HEK293T (cell line): Measurements from ENCODE around the gene RBBP5.

Source experiments
- CTCF ChIA-PET: fragments of 350-600 bp; formaldehyde crosslinking; extraction: SDS; loops from one replicate; lab custom pipeline; 2021; ENCODE audit warnings: antibody characterized with exemption, inconsistent platforms; lab: Yijun Ruan, JAX
- POLR2A ChIA-PET: fragments of 350-600 bp; formaldehyde crosslinking; extraction: SDS; loops from one replicate; lab custom pipeline; 2020; ENCODE audit warnings: antibody characterized with exemption, inconsistent platforms; lab: Yijun Ruan, JAX
- DNase-seq: peaks from one replicate; pipeline ENCODE4 v3.0.0; 2012; ENCODE audit warnings: mixed read lengths; ENCODE audit errors: extremely low spot score
- ARNT ChIP-seq: fragments of 450-650 bp; IDR thresholded peaks from 2 replicates; pipeline ENCODE4 v1.6.1; 2017; ENCODE audit warnings: mild to moderate bottlenecking
- BHLHE40 ChIP-seq: fragments of 450-650 bp; IDR thresholded peaks from 2 replicates; pipeline ENCODE4 v1.6.1; 2016; ENCODE audit warnings: mild to moderate bottlenecking, moderate library complexity, borderline replicate concordance
- CTBP1 ChIP-seq: fragments of 450-650 bp; IDR thresholded peaks from 2 replicates; pipeline ENCODE4 v1.6.1; 2016; ENCODE audit warnings: borderline replicate concordance
- ELF4 ChIP-seq: fragments of 450-650 bp; IDR thresholded peaks from 2 replicates; pipeline ENCODE4 v1.6.1; 2017; ENCODE audit warnings: antibody characterized with exemption
- FOXA1 ChIP-seq: fragments of 450-650 bp; IDR thresholded peaks from 2 replicates; pipeline ENCODE4 v1.6.1; 2016; ENCODE audit warnings: mild to moderate bottlenecking
- FOXK2 ChIP-seq: fragments of 450-650 bp; IDR thresholded peaks from 2 replicates; pipeline ENCODE4 v1.6.1; 2016; ENCODE audit warnings: mild to moderate bottlenecking
- FOXM1 ChIP-seq: fragments of 450-650 bp; IDR thresholded peaks from 2 replicates; pipeline ENCODE4 v1.6.1; 2017; ENCODE audit warnings: mild to moderate bottlenecking, borderline replicate concordance
- HDGF ChIP-seq: fragments of 450-650 bp; IDR thresholded peaks from 2 replicates; pipeline ENCODE4 v1.6.1; 2017; ENCODE audit warnings: antibody characterized with exemption, borderline replicate concordance
- L3MBTL2 ChIP-seq: fragments of 450-650 bp; conservative IDR thresholded peaks from 2 replicates; pipeline ENCODE4 v1.6.1; 2016; ENCODE audit warnings: mild to moderate bottlenecking
- LEF1 ChIP-seq: fragments of 450-650 bp; IDR thresholded peaks from 2 replicates; pipeline ENCODE4 v1.6.1; 2017; ENCODE audit warnings: mild to moderate bottlenecking, borderline replicate concordance
- NFRKB ChIP-seq: fragments of 450-650 bp; IDR thresholded peaks from 2 replicates; pipeline ENCODE4 v1.6.1; 2016; ENCODE audit warnings: mild to moderate bottlenecking, moderate library complexity
- SP1 ChIP-seq: fragments of 450-650 bp; IDR thresholded peaks from 2 replicates; pipeline ENCODE4 v1.6.1; 2017
- SUZ12 ChIP-seq: fragments of 450-650 bp; IDR thresholded peaks from 2 replicates; pipeline ENCODE4 v1.6.1; 2016; ENCODE audit warnings: mild to moderate bottlenecking
- TARDBP ChIP-seq: fragments of 450-650 bp; IDR thresholded peaks from 2 replicates; pipeline ENCODE4 v1.6.1; 2016
- ZNF384 ChIP-seq: fragments of 450-650 bp; IDR thresholded peaks from 2 replicates; pipeline ENCODE4 v1.6.1; 2016
- TF ChIP-seq, protein P1 (sequence below): fragments of 450-650 bp; IDR thresholded peaks from 2 replicates; pipeline ENCODE4 v1.6.1; 2016

Gene RBBP5

GRCh38 chr1:205075642-205076155 is 46.1 kb downstream of the RBBP5 start:
- no peak for DNase-seq
- TF ChIP-seq ZNF384 (no peak), FOXM1 (no peak), ELF4 (no peak), CTBP1 (no peak), FOXK2 (no peak), LEF1 (no peak), TARDBP (no peak), NFRKB (no peak), L3MBTL2 (no peak), FOXA1 (no peak), HDGF (no peak), BHLHE40 (no peak), SUZ12 (no peak), SP1 (no peak), ARNT (no peak)
- TF ChIP-seq, protein P1, sequence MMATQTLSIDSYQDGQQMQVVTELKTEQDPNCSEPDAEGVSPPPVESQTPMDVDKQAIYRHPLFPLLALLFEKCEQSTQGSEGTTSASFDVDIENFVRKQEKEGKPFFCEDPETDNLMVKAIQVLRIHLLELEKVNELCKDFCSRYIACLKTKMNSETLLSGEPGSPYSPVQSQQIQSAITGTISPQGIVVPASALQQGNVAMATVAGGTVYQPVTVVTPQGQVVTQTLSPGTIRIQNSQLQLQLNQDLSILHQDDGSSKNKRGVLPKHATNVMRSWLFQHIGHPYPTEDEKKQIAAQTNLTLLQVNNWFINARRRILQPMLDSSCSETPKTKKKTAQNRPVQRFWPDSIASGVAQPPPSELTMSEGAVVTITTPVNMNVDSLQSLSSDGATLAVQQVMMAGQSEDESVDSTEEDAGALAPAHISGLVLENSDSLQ: no peak
- ChIA-PET CTCF (interaction anchor here (3.6 kb wide), 1 partner anchor 14 kb away, joined by 24 read pairs; no protein-coding TSS in a partner anchor), POLR2A (no interaction called here)

GRCh38 chr1:205074513-205074912 is 47.3 kb downstream of the RBBP5 start:
- ChIA-PET POLR2A (interaction anchor here (0.6 kb wide), 1 partner anchor 629 kb away, joined by 3 read pairs; no protein-coding TSS in a partner anchor), CTCF (interaction anchor here (3.6 kb wide), 1 partner anchor 13 kb away, joined by 24 read pairs; no protein-coding TSS in a partner anchor)
- DNase-seq: no peak
- TF ChIP-seq SP1: no peak
- no peak for TF ChIP-seq L3MBTL2
- no peak for TF ChIP-seq HDGF
- TF ChIP-seq SUZ12: no peak
- no peak for TF ChIP-seq BHLHE40
- TF ChIP-seq ZNF384: no peak
- no peak for TF ChIP-seq FOXM1
- TF ChIP-seq ARNT: no peak
- TF ChIP-seq NFRKB: no peak

DNA sequence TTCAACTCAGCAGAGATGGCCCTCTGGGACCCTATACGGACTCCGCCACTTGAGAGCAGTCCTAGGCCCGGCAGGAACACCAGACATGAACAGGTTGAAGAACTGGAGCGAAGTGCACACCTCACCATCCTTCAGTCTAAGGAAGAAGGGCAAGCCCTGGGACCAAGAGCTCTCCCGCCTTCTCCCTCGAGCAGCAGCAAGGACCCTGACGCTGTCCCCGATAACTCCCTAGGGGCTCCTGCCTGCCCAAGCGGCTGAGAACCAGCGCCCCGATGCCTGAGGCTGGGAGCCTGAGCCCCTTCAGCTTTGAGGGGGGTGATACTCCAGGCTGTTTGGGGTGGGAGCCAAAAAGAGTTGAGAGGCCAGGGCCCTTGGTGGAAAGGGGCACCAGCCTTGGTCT is 47.7 kb downstream of the RBBP5 start:
- no peak for DNase-seq
- TF ChIP-seq FOXK2 (no peak), FOXA1 (no peak), BHLHE40 (no peak), HDGF (no peak), ARNT (no peak)
- TF ChIP-seq, protein P1: no peak
- ChIA-PET CTCF (interaction anchor here (3.6 kb wide), 1 partner anchor 12 kb away, joined by 15 read pairs; no protein-coding TSS in a partner anchor), POLR2A (no interaction called here)

DNA sequence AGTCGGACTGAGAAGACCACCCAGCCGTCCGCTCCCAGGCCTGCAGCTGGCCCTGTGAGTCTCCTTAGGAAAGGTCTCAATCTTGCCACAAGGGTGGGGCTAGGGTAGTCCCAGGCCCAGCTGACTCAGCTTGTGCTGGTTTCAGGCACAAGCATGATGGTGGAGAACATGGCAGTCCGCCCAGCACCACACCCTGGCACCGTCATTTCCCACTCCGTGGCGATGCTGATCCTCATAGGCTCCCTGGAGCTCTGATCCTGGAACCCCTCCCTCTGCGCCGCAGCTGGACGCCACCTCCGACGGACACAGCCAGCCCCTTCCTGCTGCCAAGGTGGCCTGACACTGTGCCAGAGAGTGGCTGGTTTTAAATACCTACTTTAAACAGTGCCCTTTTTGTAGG is 48.3 kb downstream of the RBBP5 start:
- TF ChIP-seq SP1 (no peak), FOXK2 (no peak)
- no peak for DNase-seq
- ChIA-PET CTCF (interaction anchor here (3.6 kb wide), 1 partner anchor 12 kb away, joined by 15 read pairs; no protein-coding TSS in a partner anchor), POLR2A (no interaction called here)

GRCh38 chr1:205072881-205073280 is 48.9 kb downstream of the RBBP5 start:
- ChIA-PET CTCF (interaction anchor here (3.6 kb wide), 1 partner anchor 11 kb away, joined by 15 read pairs; no protein-coding TSS in a partner anchor), POLR2A (no interaction called here)
- TF ChIP-seq BHLHE40: no peak
- TF ChIP-seq SP1: no peak
- no peak for TF ChIP-seq FOXA1
- DNase-seq: no peak

DNA sequence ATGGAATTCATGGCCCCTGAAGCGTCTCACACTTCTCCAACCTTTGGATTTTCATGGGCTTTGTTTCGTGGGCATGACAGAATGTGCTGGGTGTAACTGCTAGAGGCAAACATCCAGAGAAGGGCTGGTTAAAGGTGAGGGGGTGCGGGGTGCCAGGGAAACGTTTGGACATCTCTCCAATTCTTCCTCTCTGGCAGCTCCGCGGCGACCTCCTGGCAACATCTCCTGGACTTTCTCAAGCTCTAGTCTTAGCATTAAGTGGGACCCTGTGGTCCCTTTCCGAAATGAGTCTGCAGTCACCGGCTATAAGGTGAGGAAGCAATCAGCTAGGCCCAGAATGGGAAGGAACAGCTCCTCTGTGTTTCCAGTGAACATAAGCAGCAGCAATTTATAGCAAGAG is 49.5 kb downstream of the RBBP5 start:
- ChIA-PET POLR2A (no interaction called here), CTCF (interaction anchor here (3.6 kb wide), 1 partner anchor 11 kb away, joined by 15 read pairs; no protein-coding TSS in a partner anchor)
- TF ChIP-seq LEF1: no peak
- no peak for DNase-seq

DNA sequence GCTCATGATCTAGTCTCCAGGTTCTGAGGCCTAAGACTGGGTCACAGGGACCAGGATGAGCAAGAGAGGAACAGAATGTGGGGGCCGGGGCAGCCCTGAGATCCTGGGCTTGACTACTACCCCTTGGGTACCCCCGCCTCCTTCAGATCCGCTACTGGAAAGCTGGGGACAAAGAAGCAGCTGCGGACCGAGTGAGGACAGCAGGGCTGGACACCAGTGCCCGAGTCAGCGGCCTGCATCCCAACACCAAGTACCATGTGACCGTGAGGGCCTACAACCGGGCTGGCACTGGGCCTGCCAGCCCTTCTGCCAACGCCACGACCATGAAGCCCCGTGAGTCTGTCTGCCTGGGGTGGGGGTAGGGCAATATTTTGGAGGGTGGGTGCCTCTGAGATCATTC is 50.0 kb downstream of the RBBP5 start:
- TF ChIP-seq SP1 (no peak), HDGF (no peak), FOXA1 (no peak), FOXK2 (no peak), LEF1 (no peak), BHLHE40 (no peak), CTBP1 (no peak), FOXM1 (no peak), L3MBTL2 (no peak), SUZ12 (no peak), NFRKB (no peak), ARNT (no peak), ELF4 (no peak), ZNF384 (no peak), TARDBP (no peak)
- DNase-seq: no peak
- POLR2A ChIA-PET: no interaction called here
- CTCF ChIA-PET: interaction anchor here (3.6 kb wide), 1 partner anchor 10 kb away, joined by 15 read pairs; no protein-coding TSS in a partner anchor

GRCh38 chr1:205071028-205071409 is 50.8 kb downstream of the RBBP5 start:
- no peak for DNase-seq
- POLR2A ChIA-PET: no interaction called here
- CTCF ChIA-PET: interaction anchor here (3.6 kb wide), 1 partner anchor 9 kb away, joined by 15 read pairs; no protein-coding TSS in a partner anchor
- no peak for TF ChIP-seq FOXK2
- no peak for TF ChIP-seq L3MBTL2
- TF ChIP-seq BHLHE40: no peak
- no peak for TF ChIP-seq FOXM1
- TF ChIP-seq NFRKB: no peak
- no peak for TF ChIP-seq CTBP1
- no peak for TF ChIP-seq ELF4
- TF ChIP-seq SP1: no peak
- no peak for TF ChIP-seq TARDBP
- TF ChIP-seq HDGF: no peak
- no peak for TF ChIP-seq SUZ12
- no peak for TF ChIP-seq FOXA1
- TF ChIP-seq LEF1: no peak
- TF ChIP-seq, protein P1: no peak
- TF ChIP-seq ARNT: no peak
- TF ChIP-seq ZNF384: no peak
